ENCODE data around the gene GRID1. TPM values are rescaled to one million over a fixed set of nuclear protein-coding genes. Genes with fewer than 3 reads are reported as not detected.

GRID1 gene
- polyA plus RNA-seq, 1 of the 3 experiments (the other 2 are of a cell fraction), result 0.13 TPM

DNA sequence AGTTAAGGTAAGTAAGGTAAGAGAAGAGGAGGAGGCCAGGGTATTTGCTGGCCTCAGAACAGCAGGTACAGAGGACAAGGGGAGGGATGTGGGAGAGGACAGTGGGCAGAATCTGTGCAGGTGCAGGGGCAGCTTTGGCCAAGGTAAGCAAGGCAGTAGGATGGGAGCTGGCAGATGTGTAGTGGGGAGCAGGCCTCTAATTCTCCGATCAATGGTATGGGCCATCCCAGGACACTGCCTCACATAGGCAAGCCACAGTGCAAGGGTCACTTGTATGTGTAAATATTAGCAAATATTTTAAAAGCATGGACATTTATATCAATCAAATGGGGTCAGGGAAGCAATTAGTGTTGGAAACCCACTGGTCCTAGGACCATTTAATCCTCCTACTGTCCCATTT is 373.5 kb downstream of the GRID1 start:
- H3K4me3 ChIP-seq (ENCODE audit: low read depth in 2 of 2, low read length in 1 of 2), result no peak overlapping the region
- ChIA-PET CTCF (no interaction called here), POLR2A (no interaction called here)
- TF ChIP-seq EZH2phosphoT487 (IDR thresholded peaks at IDR 0.05; ENCODE audit: borderline replicate concordance, low read depth) (no peak), SIN3A (IDR thresholded peaks at IDR 0.05; ENCODE audit: borderline replicate concordance, low read depth, low read length) (no peak), GABPA (IDR thresholded peaks at IDR 0.05; ENCODE audit: low read depth) (no peak), MEF2A (IDR thresholded peaks at IDR 0.05; ENCODE audit: borderline replicate concordance, low read depth) (no peak), POLR2AphosphoS5 (IDR thresholded peaks at IDR 0.05; ENCODE audit: low read depth, low read length) (no peak), JUND (IDR thresholded peaks at IDR 0.05) (no peak), NRF1 (IDR thresholded peaks at IDR 0.05; ENCODE audit: low read depth, low read length) (no peak), EP300 (IDR thresholded peaks at IDR 0.05; ENCODE audit: borderline replicate concordance in 1 of 2, low read depth in 1 of 2, low read length in 1 of 2) (no peak), SMC3 (IDR thresholded peaks at IDR 0.05; ENCODE audit: low read depth, low read length) (no peak)
- TF ChIP-seq, protein P1, sequence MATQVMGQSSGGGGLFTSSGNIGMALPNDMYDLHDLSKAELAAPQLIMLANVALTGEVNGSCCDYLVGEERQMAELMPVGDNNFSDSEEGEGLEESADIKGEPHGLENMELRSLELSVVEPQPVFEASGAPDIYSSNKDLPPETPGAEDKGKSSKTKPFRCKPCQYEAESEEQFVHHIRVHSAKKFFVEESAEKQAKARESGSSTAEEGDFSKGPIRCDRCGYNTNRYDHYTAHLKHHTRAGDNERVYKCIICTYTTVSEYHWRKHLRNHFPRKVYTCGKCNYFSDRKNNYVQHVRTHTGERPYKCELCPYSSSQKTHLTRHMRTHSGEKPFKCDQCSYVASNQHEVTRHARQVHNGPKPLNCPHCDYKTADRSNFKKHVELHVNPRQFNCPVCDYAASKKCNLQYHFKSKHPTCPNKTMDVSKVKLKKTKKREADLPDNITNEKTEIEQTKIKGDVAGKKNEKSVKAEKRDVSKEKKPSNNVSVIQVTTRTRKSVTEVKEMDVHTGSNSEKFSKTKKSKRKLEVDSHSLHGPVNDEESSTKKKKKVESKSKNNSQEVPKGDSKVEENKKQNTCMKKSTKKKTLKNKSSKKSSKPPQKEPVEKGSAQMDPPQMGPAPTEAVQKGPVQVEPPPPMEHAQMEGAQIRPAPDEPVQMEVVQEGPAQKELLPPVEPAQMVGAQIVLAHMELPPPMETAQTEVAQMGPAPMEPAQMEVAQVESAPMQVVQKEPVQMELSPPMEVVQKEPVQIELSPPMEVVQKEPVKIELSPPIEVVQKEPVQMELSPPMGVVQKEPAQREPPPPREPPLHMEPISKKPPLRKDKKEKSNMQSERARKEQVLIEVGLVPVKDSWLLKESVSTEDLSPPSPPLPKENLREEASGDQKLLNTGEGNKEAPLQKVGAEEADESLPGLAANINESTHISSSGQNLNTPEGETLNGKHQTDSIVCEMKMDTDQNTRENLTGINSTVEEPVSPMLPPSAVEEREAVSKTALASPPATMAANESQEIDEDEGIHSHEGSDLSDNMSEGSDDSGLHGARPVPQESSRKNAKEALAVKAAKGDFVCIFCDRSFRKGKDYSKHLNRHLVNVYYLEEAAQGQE (IDR thresholded peaks at IDR 0.05; ENCODE audit: low read depth, low read length), result no peak
- TF ChIP-seq, protein P2, sequence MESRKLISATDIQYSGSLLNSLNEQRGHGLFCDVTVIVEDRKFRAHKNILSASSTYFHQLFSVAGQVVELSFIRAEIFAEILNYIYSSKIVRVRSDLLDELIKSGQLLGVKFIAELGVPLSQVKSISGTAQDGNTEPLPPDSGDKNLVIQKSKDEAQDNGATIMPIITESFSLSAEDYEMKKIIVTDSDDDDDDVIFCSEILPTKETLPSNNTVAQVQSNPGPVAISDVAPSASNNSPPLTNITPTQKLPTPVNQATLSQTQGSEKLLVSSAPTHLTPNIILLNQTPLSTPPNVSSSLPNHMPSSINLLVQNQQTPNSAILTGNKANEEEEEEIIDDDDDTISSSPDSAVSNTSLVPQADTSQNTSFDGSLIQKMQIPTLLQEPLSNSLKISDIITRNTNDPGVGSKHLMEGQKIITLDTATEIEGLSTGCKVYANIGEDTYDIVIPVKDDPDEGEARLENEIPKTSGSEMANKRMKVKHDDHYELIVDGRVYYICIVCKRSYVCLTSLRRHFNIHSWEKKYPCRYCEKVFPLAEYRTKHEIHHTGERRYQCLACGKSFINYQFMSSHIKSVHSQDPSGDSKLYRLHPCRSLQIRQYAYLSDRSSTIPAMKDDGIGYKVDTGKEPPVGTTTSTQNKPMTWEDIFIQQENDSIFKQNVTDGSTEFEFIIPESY (IDR thresholded peaks at IDR 0.05; ENCODE audit: borderline replicate concordance, low read depth), result no peak
- TF ChIP-seq, protein P3, sequence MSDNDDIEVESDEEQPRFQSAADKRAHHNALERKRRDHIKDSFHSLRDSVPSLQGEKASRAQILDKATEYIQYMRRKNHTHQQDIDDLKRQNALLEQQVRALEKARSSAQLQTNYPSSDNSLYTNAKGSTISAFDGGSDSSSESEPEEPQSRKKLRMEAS (IDR thresholded peaks at IDR 0.05; ENCODE audit: low read depth), result no peak
- TF ChIP-seq, protein P4, sequence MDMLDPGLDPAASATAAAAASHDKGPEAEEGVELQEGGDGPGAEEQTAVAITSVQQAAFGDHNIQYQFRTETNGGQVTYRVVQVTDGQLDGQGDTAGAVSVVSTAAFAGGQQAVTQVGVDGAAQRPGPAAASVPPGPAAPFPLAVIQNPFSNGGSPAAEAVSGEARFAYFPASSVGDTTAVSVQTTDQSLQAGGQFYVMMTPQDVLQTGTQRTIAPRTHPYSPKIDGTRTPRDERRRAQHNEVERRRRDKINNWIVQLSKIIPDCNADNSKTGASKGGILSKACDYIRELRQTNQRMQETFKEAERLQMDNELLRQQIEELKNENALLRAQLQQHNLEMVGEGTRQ (IDR thresholded peaks at IDR 0.05; ENCODE audit: borderline replicate concordance, low read depth, low read length), result no peak
- TF ChIP-seq, protein P5, sequence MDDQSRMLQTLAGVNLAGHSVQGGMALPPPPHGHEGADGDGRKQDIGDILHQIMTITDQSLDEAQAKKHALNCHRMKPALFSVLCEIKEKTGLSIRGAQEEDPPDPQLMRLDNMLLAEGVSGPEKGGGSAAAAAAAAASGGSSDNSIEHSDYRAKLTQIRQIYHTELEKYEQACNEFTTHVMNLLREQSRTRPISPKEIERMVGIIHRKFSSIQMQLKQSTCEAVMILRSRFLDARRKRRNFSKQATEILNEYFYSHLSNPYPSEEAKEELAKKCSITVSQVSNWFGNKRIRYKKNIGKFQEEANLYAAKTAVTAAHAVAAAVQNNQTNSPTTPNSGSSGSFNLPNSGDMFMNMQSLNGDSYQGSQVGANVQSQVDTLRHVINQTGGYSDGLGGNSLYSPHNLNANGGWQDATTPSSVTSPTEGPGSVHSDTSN (IDR thresholded peaks at IDR 0.05), result no peak
- no peaks in the 10 kb centered on the region for H3K9me3 ChIP-seq
- no peaks in the 10 kb centered on the region for H3K36me3 ChIP-seq (replicated peaks in 1 of 2; ENCODE audit: control insufficient read depth in 1 of 2, insufficient read depth in 2 of 2, low read length in 1 of 2)
- 29% methylated on average over 1 of the region's 1 CpG for WGBS (ENCODE audit: low lambda C conversion rate)
- H4K20me1 ChIP-seq (ENCODE audit: insufficient read depth), result no peaks in the 10 kb centered on the region
- H3K27me3 ChIP-seq (ENCODE audit: insufficient read depth), result no peaks in the 10 kb centered on the region
- H3K9ac ChIP-seq, result no peak overlapping the region
- no peaks in the 10 kb centered on the region for H3K9me2 ChIP-seq
- no peak overlapping the region for H3K4me2 ChIP-seq
- no peak overlapping the region for H3K27ac ChIP-seq (ENCODE audit: low read depth in 2 of 2, low read length in 1 of 2)
- no peaks in the 10 kb centered on the region; a peak in 1 of 4 replicates for H3K4me1 ChIP-seq (ENCODE audit: control insufficient read depth in 1 of 2, insufficient read depth in 2 of 2, low read depth in 1 of 2, low read length in 1 of 2)
- no peaks in the 10 kb centered on the region for H3K79me2 ChIP-seq (ENCODE audit: insufficient read depth)
- no peaks in the 10 kb centered on the region for H3F3A ChIP-seq (replicated peaks; ENCODE audit: insufficient read depth)
- no peak for DNase-seq
- H2AFZ ChIP-seq (ENCODE audit: low read depth), result no peak overlapping the region
